Psoas muscle (tissue), 8 donors: Measurements from ENCODE around the gene ARMH3. TPM values are rescaled to one million over a fixed set of nuclear protein-coding genes. Genes with fewer than 3 reads are reported as not detected.
A peak's percentile ranks its signal among the peaks of the same experiment; 100 is the strongest.

Experiments used
- ATAC-seq, 4 donors: fragments of 200-7000 bp; cut with Tn5 transposase; one replicate each; pipeline ENCODE4 v1.9.1; 2020; ENCODE audit warnings: moderate library complexity in 3 of 4, mild to moderate bottlenecking in 2 of 4
- DNase-seq, 2 donors: peaks; one replicate each; pipeline ENCODE4 v3.0.0-alpha.2; 2020
- H3K27ac ChIP-seq: fragments of 200-600 bp; one replicate; pipeline ENCODE4 v1.8.0; 2022
- H3K27me3 ChIP-seq, 3 donors: fragments of 200-600 bp in 1 of 3; one replicate each; pipeline versions ENCODE4 v1.6.1 to v1.8.0; 2013 to 2022; ENCODE audit warnings: low read length in 2 of 3, mild to moderate bottlenecking in 2 of 3, moderate library complexity in 1 of 3; ENCODE audit not compliant: insufficient read depth in 3 of 3
- H3K36me3 ChIP-seq, 2 donors: fragments of 200-600 bp in 1 of 2; one replicate each; pipeline versions ENCODE4 v1.6.1 to v1.8.0; 2013 to 2022; ENCODE audit warnings: low read depth in 1 of 2, mild to moderate bottlenecking in 1 of 2, moderate library complexity in 1 of 2; ENCODE audit not compliant: insufficient read depth in 1 of 2
- H3K4me1 ChIP-seq: fragments of 200-600 bp; one replicate; pipeline ENCODE4 v1.8.0; 2022
- H3K4me3 ChIP-seq: fragments of 200-600 bp; one replicate; pipeline ENCODE4 v1.8.0; 2022; ENCODE audit warnings: mild to moderate bottlenecking
- H3K9me3 ChIP-seq: fragments of 200-600 bp; one replicate; pipeline ENCODE4 v1.8.0; 2022
- CTCF ChIP-seq: fragments of 200-600 bp; IDR thresholded peaks from one replicate; pipeline ENCODE4 v1.8.0; 2022; ENCODE audit warnings: antibody characterized with exemption
- WGBS, 3 donors: extraction: QIAGEN DNeasy Blood & Tissue Kit; methylation state at CpG; one replicate each; pipeline versions ENCODE4 v1.1.6 to v1.1.7; 2013; 5-methylcytosine and 5-hydroxymethylcytosine counted together
- intact Hi-C, 2 donors: fragments of 100-400 bp; cut with DNase I; formaldehyde crosslinking; loops; one replicate each; pipeline versions ENCODE4 v1.11.0 to v1.14.2; 2022
- polyA plus RNA-seq, 3 donors: library from polyadenylated mRNA; stranded (reverse); fragments of 200-250 nt; gene quantifications; one replicate each; pipeline ENCODE4 v1.2.3, GENCODE V29; 2013
- total RNA-seq, 4 donors: library from RNA; stranded (reverse); fragmentation: NEBNext Ultra II Directional in 2 of 4; extraction: Animal tissue kit (Norgen Biotek cat#: 25700) in 2 of 4; gene quantifications; one replicate each; pipeline versions ENCODE4 v1.2.1 to v1.2.4, GENCODE V29; 2021 to 2023
- donor health status: healthy with polysubstance abuse.
- donor health status: DM: no; HTN: no; CAD: no; lungs with moderate emphysema.
- donor health status: Bipolar disorder and iron deficiency.
- donor health status: healthy.
- donor health status: DM: yes; HTN: yes; CAD: no.
- donor health status: DM: no; HTN: no; CAD: no.
- donor health status: DM: no; HTN: no; CAD: no.
- donor health status: DM: yes; HTN: yes; CAD: no.

Gene ARMH3
- total and polyA plus RNA-seq, 7 donors, result 14.1 to 38.7 (median 22.9) TPM

- Histone ChIP-seq H3K4me1 (no peaks in the 10 kb centered on the region), H3K9me3 (no peaks in the 10 kb centered on the region), H3K27ac (no peak overlapping the region), H3K27me3 (no peaks in the 10 kb centered on the region), H3K4me3 (no peak overlapping the region), H3K36me3 (no peaks in the 10 kb centered on the region)
- no peak for TF ChIP-seq CTCF
- intact Hi-C loops, result no loop called here
- 75 to 87% (median 76%) methylated on average over 8 of the region's 8 CpGs for WGBS, 3 donors
- ATAC-seq (peak in 1 of 4 donors; percentile 32), DNase-seq (no peak)
These were observed 136.8 kb downstream of the ARMH3 start for GRCh38 chr10:101919026-101919770.

- no peak for TF ChIP-seq CTCF
- Histone ChIP-seq H3K27ac (no peak overlapping the region), H3K4me1 (no peaks in the 10 kb centered on the region), H3K4me3 (no peak overlapping the region), H3K36me3 (peaks cover 0 to 10% of the 10 kb centered on the region in 2 donors), H3K9me3 (no peaks in the 10 kb centered on the region), H3K27me3 (no peaks in the 10 kb centered on the region)
- WGBS, 3 donors, result 89 to 96% (median 95%) methylated on average over 2 of the region's 2 CpGs
- no peak for ATAC-seq
- no peak for DNase-seq
- intact Hi-C loops, result no loop called here
These were observed 143.3 kb downstream of the ARMH3 start for GRCh38 chr10:101912561-101913179.

GRCh38 chr10:101906586-101907183 is 149.3 kb downstream of the ARMH3 start:
- intact Hi-C loops, result no loop called here
- Histone ChIP-seq H3K36me3 (peaks cover 0 to 7% of the 10 kb centered on the region in 2 donors), H3K27me3 (no peaks in the 10 kb centered on the region), H3K4me3 (no peak overlapping the region), H3K9me3 (no peaks in the 10 kb centered on the region), H3K27ac (no peak overlapping the region), H3K4me1 (peaks cover 6% of the 10 kb centered on the region)
- no peak for TF ChIP-seq CTCF
- no peak for ATAC-seq
- 91 to 93% (median 91%) methylated on average over 4 of the region's 4 CpGs for WGBS, 3 donors
- no peak for DNase-seq

- intact Hi-C loops, result no loop called here
These were observed 150.7 kb downstream of the ARMH3 start for GRCh38 chr10:101905251-101905650.

More at GRCh38 chr10:101905251-101905650, 150.7 kb downstream of the ARMH3 start:
- no peak for TF ChIP-seq CTCF
- DNase-seq (no peak), ATAC-seq (no peak)
- no peak overlapping the region for H3K4me3 ChIP-seq
- peaks cover 6% of the 10 kb centered on the region for H3K4me1 ChIP-seq
- no peaks in the 10 kb centered on the region for H3K9me3 ChIP-seq
- H3K27me3 ChIP-seq, result no peaks in the 10 kb centered on the region
- H3K27ac ChIP-seq, result no peak overlapping the region
- WGBS, 3 donors, result 98 to 99% (median 99%) methylated on average over 2 of the region's 2 CpGs
- H3K36me3 ChIP-seq, result no peaks in the 10 kb centered on the region
